ENCODE results near the gene OR9G4. TPM values are rescaled to one million over a fixed set of nuclear protein-coding genes. Genes with fewer than 3 reads are reported as not detected.

OR9G4 gene
- total RNA-seq, 3 donors from 2014 or later, result not detected

DNA sequence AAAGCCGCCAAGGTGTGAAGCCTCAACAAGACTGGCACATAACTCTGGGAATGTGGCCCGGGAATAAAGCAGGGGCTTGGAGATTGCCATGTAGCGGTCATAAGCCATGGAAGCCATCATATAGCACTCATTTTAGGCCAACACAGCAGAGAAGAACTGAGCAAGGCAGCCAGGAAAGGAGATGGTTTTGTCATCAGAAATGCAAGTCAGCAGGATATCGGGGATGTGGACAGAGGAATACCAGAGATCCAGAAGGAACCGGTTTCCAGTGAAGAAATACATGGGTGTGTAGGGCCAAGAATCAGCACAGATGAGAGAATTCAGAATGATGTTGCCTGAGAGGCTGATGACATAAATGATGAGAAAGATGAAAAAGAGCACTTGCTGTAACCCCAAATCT is 3.0 kb upstream of the OR9G4 start:
- intact Hi-C loops (cut with DNase I; ENCODE audit: low total_unique reads), result no loop called here
- Histone ChIP-seq H3K36me3 (no peaks in the 10 kb centered on the region), H3K9me3 (no peaks in the 10 kb centered on the region), H3K27ac (no peak overlapping the region), H3K4me1 (no peaks in the 10 kb centered on the region), H3K4me3 (no peak overlapping the region), H3K27me3 (no peaks in the 10 kb centered on the region)
- TF ChIP-seq POLR2A (IDR thresholded peaks at IDR 0.05), result no peak
- no peak for TF ChIP-seq POLR2AphosphoS5 (IDR thresholded peaks at IDR 0.05)
- TF ChIP-seq, protein P1, sequence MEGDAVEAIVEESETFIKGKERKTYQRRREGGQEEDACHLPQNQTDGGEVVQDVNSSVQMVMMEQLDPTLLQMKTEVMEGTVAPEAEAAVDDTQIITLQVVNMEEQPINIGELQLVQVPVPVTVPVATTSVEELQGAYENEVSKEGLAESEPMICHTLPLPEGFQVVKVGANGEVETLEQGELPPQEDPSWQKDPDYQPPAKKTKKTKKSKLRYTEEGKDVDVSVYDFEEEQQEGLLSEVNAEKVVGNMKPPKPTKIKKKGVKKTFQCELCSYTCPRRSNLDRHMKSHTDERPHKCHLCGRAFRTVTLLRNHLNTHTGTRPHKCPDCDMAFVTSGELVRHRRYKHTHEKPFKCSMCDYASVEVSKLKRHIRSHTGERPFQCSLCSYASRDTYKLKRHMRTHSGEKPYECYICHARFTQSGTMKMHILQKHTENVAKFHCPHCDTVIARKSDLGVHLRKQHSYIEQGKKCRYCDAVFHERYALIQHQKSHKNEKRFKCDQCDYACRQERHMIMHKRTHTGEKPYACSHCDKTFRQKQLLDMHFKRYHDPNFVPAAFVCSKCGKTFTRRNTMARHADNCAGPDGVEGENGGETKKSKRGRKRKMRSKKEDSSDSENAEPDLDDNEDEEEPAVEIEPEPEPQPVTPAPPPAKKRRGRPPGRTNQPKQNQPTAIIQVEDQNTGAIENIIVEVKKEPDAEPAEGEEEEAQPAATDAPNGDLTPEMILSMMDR (IDR thresholded peaks at IDR 0.05), result no peak
- no peak for DNase-seq (ENCODE audit: low spot score in 2 of 2)

DNA sequence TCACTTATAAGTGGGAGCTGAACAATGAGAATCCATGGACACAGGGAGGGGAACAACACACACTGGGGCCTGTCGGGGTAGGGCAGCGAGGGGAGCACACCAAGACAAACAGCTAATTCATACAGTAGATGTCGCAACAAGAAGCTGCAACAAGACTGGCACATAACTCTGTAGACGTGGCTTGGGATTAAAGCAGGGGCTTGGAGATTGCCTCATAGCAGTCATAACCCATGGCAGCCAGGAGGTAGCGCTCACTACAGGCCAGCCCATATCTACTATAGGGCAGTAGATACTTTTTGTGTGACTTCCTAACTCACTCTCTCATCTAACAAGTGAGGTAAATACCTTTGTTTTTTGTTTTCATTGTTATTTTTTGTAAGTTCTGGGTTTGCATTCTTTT is 1.7 kb upstream of the OR9G4 start:
- no peak for DNase-seq (ENCODE audit: low spot score in 2 of 2)

DNA sequence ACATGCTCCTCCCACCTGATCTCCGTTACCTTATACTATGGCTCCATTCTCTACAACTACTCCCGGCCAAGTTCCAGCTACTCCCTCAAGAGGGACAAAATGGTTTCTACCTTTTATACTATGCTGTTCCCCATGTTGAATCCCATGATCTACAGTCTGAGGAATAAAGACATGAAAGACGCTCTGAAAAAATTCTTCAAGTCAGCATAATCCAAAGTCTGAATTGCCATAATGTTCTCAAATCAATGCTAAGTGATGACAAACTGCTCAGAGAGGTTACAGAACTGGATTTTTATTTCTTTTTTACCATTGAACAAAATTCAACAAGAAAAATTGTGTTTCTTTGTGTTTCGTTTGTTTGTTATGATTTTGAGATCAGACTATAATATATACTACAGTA is 7.6 kb downstream of the OR9G4 start:
- TF ChIP-seq POLR2AphosphoS5 (IDR thresholded peaks at IDR 0.05) (no peak), POLR2A (IDR thresholded peaks at IDR 0.05) (no peak)
- TF ChIP-seq, protein P1 (IDR thresholded peaks at IDR 0.05), result no peak
- DNase-seq (ENCODE audit: low spot score in 2 of 2), result no peak
- H3K4me3 ChIP-seq, result no peak overlapping the region
- H3K36me3 ChIP-seq, result no peaks in the 10 kb centered on the region
- H3K9me3 ChIP-seq, result no peaks in the 10 kb centered on the region
- H3K4me1 ChIP-seq, result no peaks in the 10 kb centered on the region
- intact Hi-C loops (cut with DNase I; ENCODE audit: low total_unique reads), result no loop called here
- no peak overlapping the region for H3K27ac ChIP-seq
- no peaks in the 10 kb centered on the region for H3K27me3 ChIP-seq

More for the DNA sequence above, 1.7 kb upstream of the OR9G4 start:
- Histone ChIP-seq H3K27me3 (no peaks in the 10 kb centered on the region), H3K4me1 (no peaks in the 10 kb centered on the region), H3K4me3 (no peak overlapping the region), H3K27ac (no peak overlapping the region), H3K9me3 (no peaks in the 10 kb centered on the region), H3K36me3 (no peaks in the 10 kb centered on the region)
- intact Hi-C loops (cut with DNase I; ENCODE audit: low total_unique reads), result no loop called here
- TF ChIP-seq POLR2AphosphoS5 (IDR thresholded peaks at IDR 0.05) (no peak), POLR2A (IDR thresholded peaks at IDR 0.05) (no peak)
- TF ChIP-seq, protein P1 (IDR thresholded peaks at IDR 0.05), result no peak

DNA sequence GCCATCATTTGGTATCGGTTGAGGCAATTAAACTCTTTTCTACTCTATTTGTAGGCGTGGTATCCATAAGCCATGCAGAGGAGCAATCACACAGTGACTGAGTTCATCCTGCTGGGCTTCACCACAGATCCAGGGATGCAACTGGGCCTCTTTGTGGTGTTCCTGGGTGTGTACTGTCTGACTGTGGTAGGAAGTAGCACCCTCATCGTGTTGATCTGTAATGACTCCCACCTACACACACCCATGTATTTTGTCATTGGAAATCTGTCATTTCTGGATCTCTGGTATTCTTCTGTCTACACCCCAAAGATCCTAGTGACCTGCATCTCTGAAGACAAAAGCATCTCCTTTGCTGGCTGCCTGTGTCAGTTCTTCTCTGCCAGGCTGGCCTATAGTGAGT is 8.4 kb downstream of the OR9G4 start:
- intact Hi-C loops (cut with DNase I; ENCODE audit: low total_unique reads), result no loop called here
- Histone ChIP-seq H3K36me3 (no peaks in the 10 kb centered on the region), H3K9me3 (no peaks in the 10 kb centered on the region), H3K27ac (no peak overlapping the region), H3K4me3 (no peak overlapping the region), H3K4me1 (no peaks in the 10 kb centered on the region), H3K27me3 (no peaks in the 10 kb centered on the region)
- DNase-seq (ENCODE audit: low spot score in 2 of 2), result no peak
- TF ChIP-seq, protein P1 (IDR thresholded peaks at IDR 0.05), result no peak
- TF ChIP-seq POLR2A (IDR thresholded peaks at IDR 0.05), result no peak
- TF ChIP-seq POLR2AphosphoS5 (IDR thresholded peaks at IDR 0.05), result no peak

DNA sequence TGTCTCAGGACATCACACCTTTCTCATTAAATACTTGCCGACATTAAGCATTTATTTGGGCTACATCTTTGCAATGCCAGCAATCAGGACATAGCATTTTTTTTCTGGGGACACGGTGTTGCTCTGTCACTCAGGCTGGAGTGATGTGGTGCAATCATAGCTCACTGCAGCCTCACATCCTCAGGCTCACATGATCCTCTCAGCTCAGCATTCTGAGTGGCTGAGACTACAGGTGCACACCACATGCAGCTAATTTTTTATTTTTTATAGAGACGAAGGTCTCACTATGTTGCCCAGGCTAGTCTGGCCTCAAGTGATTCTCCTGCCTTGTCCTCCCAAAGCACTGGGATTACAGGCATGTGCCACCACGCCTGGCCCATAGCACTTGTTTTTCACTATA is 28.0 kb downstream of the OR9G4 start:
- Histone ChIP-seq H3K36me3 (no peaks in the 10 kb centered on the region), H3K4me1 (no peaks in the 10 kb centered on the region), H3K27me3 (no peaks in the 10 kb centered on the region), H3K27ac (no peak overlapping the region), H3K4me3 (no peak overlapping the region), H3K9me3 (no peaks in the 10 kb centered on the region)
- TF ChIP-seq, protein P1 (IDR thresholded peaks at IDR 0.05), result no peak
- TF ChIP-seq POLR2A (IDR thresholded peaks at IDR 0.05) (no peak), POLR2AphosphoS5 (IDR thresholded peaks at IDR 0.05) (no peak)
- intact Hi-C loops (cut with DNase I; ENCODE audit: low total_unique reads), result no loop called here
- no peak for DNase-seq (ENCODE audit: low spot score in 2 of 2)

Measured in breast epithelium (tissue), 4 donors.